Lung (tissue), 12 donors: ENCODE data around the gene MAP6. TPM values are rescaled to one million over a fixed set of nuclear protein-coding genes. Genes with fewer than 3 reads are reported as not detected.

Experiments used
- ATAC-seq: fragments of 200-7000 bp; cut with Tn5 transposase; one replicate; pipeline ENCODE4 v1.9.1; 2020; ENCODE audit warnings: moderate number of reproducible peaks; ENCODE audit not compliant: insufficient read depth, low FRiP score
- DNase-seq, 3 donors: peaks; one replicate each; pipeline ENCODE4 v3.0.0-alpha.2; 2013 to 2017
- H3K27ac ChIP-seq, 2 donors: one replicate each; pipeline ENCODE4 v1.5.1; 2013; ENCODE audit warnings: mild to moderate bottlenecking in 2 of 2, moderate library complexity in 2 of 2, control low read depth in 1 of 2, inconsistent platforms in 1 of 2, low read depth in 1 of 2, low read length in 1 of 2
- H3K27me3 ChIP-seq, 3 donors: one replicate each; pipeline ENCODE4 v1.5.1; 2013; ENCODE audit warnings: low read length in 2 of 3; ENCODE audit not compliant: control insufficient read depth in 3 of 3, insufficient read depth in 3 of 3
- H3K36me3 ChIP-seq, 4 donors: one replicate each; pipeline ENCODE4 v1.5.1; 2013; ENCODE audit warnings: low read length in 4 of 4, mild to moderate bottlenecking in 1 of 4, moderate library complexity in 1 of 4; ENCODE audit not compliant: control insufficient read depth in 4 of 4, insufficient read depth in 4 of 4
- H3K4me1 ChIP-seq, 5 donors: one replicate each; pipeline ENCODE4 v1.5.1; 2013; ENCODE audit warnings: low read length in 5 of 5, mild to moderate bottlenecking in 2 of 5, moderate library complexity in 1 of 5; ENCODE audit not compliant: control insufficient read depth in 5 of 5, insufficient read depth in 5 of 5
- H3K4me3 ChIP-seq: one replicate; pipeline ENCODE4 v1.5.1; 2013; ENCODE audit warnings: mild to moderate bottlenecking, control low read depth, moderate library complexity
- H3K9ac ChIP-seq, 2 donors: one replicate each; pipeline ENCODE4 v1.5.1; 2013; ENCODE audit warnings: low read length in 2 of 2, control low read depth in 1 of 2; ENCODE audit not compliant: insufficient read depth in 1 of 2
- H3K9me3 ChIP-seq, 4 donors: one replicate each; pipeline ENCODE4 v1.5.1; 2013; ENCODE audit warnings: low read length in 3 of 4, mild to moderate bottlenecking in 1 of 4, moderate library complexity in 1 of 4; ENCODE audit not compliant: control insufficient read depth in 4 of 4, insufficient read depth in 3 of 4
- WGBS, 2 donors: extraction: QIAGEN DNeasy Blood & Tissue Kit; methylation state at CpG; one replicate each; pipeline ENCODE4 v1.1.7; 2013; 5-methylcytosine and 5-hydroxymethylcytosine counted together
- polyA plus RNA-seq, 2 donors: library from polyadenylated mRNA; stranded (reverse); fragments of 200-250 nt; gene quantifications; one replicate each; pipeline ENCODE4 v1.2.1, GENCODE V29; 2013
- total RNA-seq, 2 donors: library from RNA; depleted of rRNA in 1 of 2; stranded (reverse); fragments of >200 nt in 1 of 2; gene quantifications; one replicate each; pipeline ENCODE4 v1.2.1, GENCODE V29; 2014 to 2021
- TF ChIP-seq, protein P1 (sequence below): IDR thresholded peaks from 2 replicates; pipeline ENCODE4 v1.5.1; 2012; ENCODE audit warnings: mild to moderate bottlenecking; ENCODE audit errors: control extremely low read depth, extremely low read depth
- donor health status: control.
- donor health status: control.
- donor health status: Bipolar disorder and iron deficiency.
- donor health status: healthy.
- donor health status: DM: yes; HTN: yes; CAD: no.

Gene MAP6
- total and polyA plus RNA-seq, 4 donors, result 5.8 to 17.8 (median 7.2) TPM

DNA sequence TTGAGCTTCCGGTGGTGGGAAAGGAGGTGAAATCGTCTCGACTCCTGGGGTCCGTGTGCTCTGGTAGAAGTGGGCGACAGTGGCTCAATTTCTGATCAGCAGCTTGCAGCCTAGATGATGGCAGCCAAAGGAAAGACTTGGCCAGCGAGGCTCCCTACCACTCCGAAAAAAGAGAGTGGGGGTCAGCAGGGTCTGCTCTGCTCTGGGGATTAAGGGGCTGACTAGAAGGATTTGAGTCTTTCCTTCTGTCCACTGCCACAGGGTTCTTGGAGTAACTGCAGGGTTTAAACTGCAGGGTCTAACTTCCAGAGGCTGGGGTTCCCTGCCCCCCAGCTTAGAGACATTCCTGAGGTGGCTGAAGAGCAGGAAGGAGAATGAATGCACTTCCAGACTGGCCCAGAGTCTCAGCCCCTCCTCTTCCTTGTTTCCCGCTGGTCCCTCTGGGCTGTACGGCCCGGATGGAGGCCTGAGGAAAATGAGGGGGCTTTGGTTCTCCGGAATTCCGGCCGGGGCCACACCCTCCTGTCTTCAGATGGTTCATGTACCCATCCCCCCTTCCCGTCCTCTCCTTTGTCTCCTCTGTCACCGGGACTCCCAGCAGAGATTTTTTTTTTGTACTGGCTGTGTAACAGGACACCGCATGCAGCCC lies 105.9 kb downstream of the MAP6 start:
- H3K4me1 ChIP-seq, result peaks cover 12 to 57% (median 34%) of the 10 kb centered on the region in 5 donors

DNA sequence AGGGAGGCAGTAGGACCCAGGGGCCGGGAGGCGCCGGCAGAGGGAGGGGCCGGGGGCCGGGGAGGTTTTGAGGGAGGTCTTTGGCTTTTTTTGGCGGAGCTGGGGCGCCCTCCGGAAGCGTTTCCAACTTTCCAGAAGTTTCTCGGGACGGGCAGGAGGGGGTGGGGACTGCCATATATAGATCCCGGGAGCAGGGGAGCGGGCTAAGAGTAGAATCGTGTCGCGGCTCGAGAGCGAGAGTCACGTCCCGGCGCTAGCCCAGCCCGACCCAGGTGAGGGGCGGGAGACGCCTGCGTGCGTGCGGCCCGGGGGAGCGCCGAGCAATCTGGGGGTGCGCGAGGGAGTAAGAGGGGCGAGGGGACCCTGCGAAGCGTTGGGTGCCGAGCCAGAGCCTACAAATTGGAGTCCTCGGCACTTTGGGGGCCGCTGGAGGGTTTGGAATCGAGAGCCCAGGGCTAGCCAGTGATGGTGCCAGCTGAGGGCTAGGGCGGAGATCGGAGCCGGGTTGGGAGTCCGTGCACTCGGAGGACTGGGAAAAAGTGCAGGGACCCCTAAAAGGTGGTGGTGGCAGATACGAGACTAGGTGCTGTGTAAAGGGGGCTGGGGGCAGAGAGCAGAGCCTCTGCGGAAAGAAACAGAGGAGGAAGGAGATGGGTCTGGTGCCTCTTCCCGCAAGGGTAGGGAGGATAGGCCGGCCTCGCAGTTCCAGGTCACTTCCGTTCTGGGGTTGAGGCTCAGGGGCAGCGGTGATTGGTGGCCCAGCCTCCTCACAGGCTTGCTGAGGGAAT lies 106.6 kb downstream of the MAP6 start, which contains the start of gene SERPINH1:
Gene SERPINH1 (plus strand): TSS at position 206 of the 788 bp plus-strand sequence. CDS start 4,097 bp downstream, outside the sequence.
- ATAC-seq, result peak; percentile 67
- TF ChIP-seq, protein P1, sequence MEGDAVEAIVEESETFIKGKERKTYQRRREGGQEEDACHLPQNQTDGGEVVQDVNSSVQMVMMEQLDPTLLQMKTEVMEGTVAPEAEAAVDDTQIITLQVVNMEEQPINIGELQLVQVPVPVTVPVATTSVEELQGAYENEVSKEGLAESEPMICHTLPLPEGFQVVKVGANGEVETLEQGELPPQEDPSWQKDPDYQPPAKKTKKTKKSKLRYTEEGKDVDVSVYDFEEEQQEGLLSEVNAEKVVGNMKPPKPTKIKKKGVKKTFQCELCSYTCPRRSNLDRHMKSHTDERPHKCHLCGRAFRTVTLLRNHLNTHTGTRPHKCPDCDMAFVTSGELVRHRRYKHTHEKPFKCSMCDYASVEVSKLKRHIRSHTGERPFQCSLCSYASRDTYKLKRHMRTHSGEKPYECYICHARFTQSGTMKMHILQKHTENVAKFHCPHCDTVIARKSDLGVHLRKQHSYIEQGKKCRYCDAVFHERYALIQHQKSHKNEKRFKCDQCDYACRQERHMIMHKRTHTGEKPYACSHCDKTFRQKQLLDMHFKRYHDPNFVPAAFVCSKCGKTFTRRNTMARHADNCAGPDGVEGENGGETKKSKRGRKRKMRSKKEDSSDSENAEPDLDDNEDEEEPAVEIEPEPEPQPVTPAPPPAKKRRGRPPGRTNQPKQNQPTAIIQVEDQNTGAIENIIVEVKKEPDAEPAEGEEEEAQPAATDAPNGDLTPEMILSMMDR, result no peak
- Histone ChIP-seq H3K9ac (peak within 1 kb of the TSS; percentile 87 to 92), H3K27ac (peak within 1 kb of the TSS; percentile 88 to 98), H3K4me3 (peak within 1 kb of the TSS; percentile 76), H3K36me3 (peaks cover 0 to 19% (median 7%) of the 10 kb centered on the region in 4 donors), H3K4me1 (peaks cover 12 to 64% (median 42%) of the 10 kb centered on the region in 5 donors), H3K27me3 (no peaks in the 10 kb centered on the region), H3K9me3 (no peaks in the 10 kb centered on the region)
- peak; percentile 94 to 97 (median 97) for DNase-seq
- 0 to 1% methylated on average over 47 to 51 of the region's 51 CpGs for WGBS, 2 donors

More for the DNA sequence above, 105.9 kb downstream of the MAP6 start:
- ATAC-seq (no peak), DNase-seq (peak; percentile 60 to 78 (median 60))
- Histone ChIP-seq H3K36me3 (peaks cover 5 to 20% (median 14%) of the 10 kb centered on the region in 4 donors), H3K4me3 (peak overlapping the region; percentile 76), H3K27me3 (no peaks in the 10 kb centered on the region), H3K27ac (peak overlapping the region; percentile 88 to 98), H3K9me3 (no peaks in the 10 kb centered on the region), H3K9ac (peak overlapping the region; percentile 67 to 87)
- TF ChIP-seq, protein P1, result no peak
- WGBS, 2 donors, result 9 to 14% methylated on average over 16 of the region's 16 CpGs

DNA sequence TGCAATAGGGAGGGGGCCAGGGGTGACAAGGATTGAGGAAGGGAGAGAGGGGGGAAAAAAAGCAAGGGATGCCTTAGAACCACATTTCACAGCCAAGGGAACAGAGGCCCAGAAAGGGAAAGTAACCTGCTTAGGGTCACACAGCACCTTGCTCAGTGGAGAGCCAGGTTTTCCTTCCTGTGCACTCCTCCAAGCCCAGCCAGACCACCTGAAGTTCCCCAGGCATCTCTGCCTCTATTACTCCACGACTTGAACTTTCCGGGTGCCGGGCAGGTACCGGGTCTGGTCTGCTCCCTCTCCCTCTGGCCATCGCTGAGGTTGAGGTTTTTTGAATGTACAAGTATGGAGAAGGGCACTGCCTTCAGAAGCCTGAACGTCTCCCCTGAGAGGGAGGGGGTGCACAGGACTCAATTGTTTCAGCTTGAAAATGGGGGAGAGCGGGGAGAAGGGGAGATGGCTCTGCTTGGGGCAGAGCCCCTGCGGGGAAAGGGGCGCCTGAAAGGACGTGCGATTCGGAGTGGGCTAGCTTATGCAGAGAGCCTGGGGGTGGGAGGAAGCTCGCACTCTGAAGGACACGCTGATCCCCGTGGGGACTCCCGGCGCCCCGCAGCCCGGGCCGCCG lies 107.3 kb downstream of the MAP6 start:
- Histone ChIP-seq H3K27ac (peak overlapping the region; percentile 88 to 90), H3K27me3 (no peaks in the 10 kb centered on the region), H3K9ac (peak overlapping the region; percentile 28 to 82), H3K9me3 (no peaks in the 10 kb centered on the region), H3K36me3 (peaks cover 0 to 17% (median 3%) of the 10 kb centered on the region in 4 donors), H3K4me3 (peak overlapping the region; percentile 17), H3K4me1 (peaks cover 12 to 68% (median 45%) of the 10 kb centered on the region in 5 donors)
- TF ChIP-seq, protein P1, result no peak
- no peak for ATAC-seq
- DNase-seq, result no peak
- WGBS, 2 donors, result 18% methylated on average over 17 to 21 of the region's 21 CpGs
